ENCODE data around the gene ASAP2.

ASAP2 gene

DNA sequence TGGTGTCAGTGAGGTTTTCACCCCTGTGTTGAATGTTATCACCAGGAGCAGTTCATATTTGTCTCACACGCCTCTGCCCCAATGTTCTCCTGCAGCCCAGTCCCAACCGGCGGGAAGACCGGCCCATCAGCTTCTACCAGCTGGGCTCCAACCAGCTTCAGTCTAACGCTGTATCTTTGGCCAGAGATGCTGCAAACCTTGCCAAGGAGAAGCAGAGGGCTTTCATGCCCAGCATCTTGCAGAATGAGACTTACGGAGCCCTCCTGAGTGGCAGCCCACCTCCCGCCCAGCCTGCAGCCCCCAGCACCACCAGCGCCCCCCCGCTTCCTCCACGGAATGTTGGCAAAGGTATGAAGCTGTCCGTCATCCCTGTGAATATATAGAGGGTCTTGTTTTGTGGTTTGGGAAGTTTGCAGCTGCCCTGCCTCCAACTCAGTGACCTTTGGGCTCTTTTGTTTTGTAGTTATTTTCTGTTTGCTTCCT lies 181.6 kb downstream of the ASAP2 start:
- Histone ChIP-seq H3K4me3 (ENCODE audit: low read depth, low read length) (no peak overlapping the region), H3K27ac (no peak overlapping the region), H3K9me3 (ENCODE audit: severe bottlenecking) (no peaks in the 10 kb centered on the region), H3K36me3 (peaks cover 47% of the 10 kb centered on the region), H3K27me3 (ENCODE audit: insufficient read depth, low read depth, severe bottlenecking) (no peaks in the 10 kb centered on the region)
- TF ChIP-seq, protein P1, sequence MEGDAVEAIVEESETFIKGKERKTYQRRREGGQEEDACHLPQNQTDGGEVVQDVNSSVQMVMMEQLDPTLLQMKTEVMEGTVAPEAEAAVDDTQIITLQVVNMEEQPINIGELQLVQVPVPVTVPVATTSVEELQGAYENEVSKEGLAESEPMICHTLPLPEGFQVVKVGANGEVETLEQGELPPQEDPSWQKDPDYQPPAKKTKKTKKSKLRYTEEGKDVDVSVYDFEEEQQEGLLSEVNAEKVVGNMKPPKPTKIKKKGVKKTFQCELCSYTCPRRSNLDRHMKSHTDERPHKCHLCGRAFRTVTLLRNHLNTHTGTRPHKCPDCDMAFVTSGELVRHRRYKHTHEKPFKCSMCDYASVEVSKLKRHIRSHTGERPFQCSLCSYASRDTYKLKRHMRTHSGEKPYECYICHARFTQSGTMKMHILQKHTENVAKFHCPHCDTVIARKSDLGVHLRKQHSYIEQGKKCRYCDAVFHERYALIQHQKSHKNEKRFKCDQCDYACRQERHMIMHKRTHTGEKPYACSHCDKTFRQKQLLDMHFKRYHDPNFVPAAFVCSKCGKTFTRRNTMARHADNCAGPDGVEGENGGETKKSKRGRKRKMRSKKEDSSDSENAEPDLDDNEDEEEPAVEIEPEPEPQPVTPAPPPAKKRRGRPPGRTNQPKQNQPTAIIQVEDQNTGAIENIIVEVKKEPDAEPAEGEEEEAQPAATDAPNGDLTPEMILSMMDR (IDR thresholded peaks at IDR 0.05; ENCODE audit: low read depth, low read length), result no peak
- no peak for DNase-seq

DNA sequence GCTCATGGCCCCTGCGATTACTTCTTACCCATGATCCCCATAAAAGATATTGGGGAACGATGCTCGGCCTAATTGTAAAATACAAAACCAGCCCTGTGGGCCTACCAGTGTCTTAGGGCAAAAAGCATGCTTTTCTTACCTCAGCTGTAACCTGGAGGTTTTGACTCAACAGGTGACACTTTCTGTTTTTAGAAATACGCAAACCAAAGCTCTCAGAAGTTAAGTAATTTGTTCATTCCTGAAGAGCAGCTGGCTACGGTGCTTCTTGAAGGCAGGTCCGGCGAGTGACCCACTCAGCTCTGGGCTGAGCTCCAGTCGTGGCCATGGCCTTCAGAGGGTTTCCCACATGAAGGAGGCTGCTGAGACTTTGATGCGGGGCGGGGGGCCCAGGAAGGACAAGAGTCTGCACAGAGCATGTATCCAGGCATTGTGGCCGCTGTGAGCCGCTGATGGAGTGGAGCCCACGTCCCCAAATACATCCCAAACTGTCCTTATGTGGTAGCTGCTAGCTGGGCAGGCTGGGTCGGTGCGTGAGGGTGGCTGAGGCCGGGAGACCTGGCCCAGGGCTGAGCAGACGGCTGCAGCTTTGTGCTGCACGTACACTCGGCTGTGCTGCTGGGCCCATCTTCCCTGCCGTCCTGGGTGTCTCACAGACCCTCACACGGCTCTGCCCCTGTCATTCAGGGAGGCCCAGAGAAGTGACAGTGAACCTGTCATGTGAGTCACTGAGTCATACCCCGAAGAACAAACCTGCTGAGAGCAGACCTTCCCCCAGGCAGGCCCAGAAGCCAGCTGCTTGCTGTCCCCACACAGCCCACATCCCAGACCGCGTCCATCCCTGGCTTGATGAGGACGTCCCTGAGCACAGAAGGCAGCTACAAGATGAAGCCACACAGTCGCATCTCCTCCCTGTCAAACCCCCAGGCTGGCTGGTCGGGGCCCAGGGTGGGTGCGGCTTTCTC lies 182.6 kb downstream of the ASAP2 start:
- H3K4me3 ChIP-seq (ENCODE audit: low read depth, low read length), result no peak overlapping the region
- peaks cover 48% of the 10 kb centered on the region for H3K36me3 ChIP-seq
- DNase-seq, result no peak
- H3K27me3 ChIP-seq (ENCODE audit: insufficient read depth, low read depth, severe bottlenecking), result no peaks in the 10 kb centered on the region
- no peaks in the 10 kb centered on the region for H3K9me3 ChIP-seq (ENCODE audit: severe bottlenecking)
- TF ChIP-seq, protein P1 (IDR thresholded peaks at IDR 0.05; ENCODE audit: low read depth, low read length), result no peak
- H3K27ac ChIP-seq, result no peak overlapping the region

DNA sequence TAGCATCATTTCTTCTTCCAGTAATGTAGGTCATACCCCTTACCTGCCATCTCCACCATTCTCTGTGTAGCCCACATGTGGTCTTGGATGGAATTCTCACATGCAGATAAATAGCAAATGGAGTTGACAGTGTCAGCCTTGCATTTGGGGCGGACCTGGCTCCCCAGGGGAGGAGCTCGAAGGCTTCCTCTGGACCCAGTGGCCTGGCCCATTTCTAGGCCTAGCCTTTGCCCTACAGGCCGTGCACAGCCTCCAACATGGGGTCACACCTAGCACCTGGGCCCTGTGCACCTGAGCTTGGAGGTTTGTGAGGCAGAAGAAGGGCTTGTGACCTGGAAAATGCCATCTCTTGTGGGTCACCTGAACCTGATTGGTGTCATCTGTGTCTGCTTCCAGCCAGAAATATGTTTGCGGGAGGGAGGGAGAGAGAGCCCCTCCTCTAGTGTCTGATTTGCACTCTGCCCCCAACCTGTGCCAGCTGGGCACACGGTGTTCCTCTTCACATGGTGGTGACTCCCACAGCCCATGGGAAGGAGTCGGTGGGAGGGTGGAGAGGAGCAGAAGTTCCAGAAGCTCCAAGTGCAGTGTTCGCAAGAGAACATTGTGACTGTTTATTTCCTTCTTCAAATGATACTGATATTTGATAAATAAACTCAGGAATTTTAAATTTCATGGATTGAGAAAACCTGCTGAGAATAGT lies 183.7 kb downstream of the ASAP2 start:
- no peak overlapping the region for H3K4me3 ChIP-seq (ENCODE audit: low read depth, low read length)
- no peaks in the 10 kb centered on the region for H3K9me3 ChIP-seq (ENCODE audit: severe bottlenecking)
- H3K36me3 ChIP-seq, result peaks cover 51% of the 10 kb centered on the region
- TF ChIP-seq, protein P1 (IDR thresholded peaks at IDR 0.05; ENCODE audit: low read depth, low read length), result no peak
- DNase-seq, result no peak
- no peak overlapping the region for H3K27ac ChIP-seq
- H3K27me3 ChIP-seq (ENCODE audit: insufficient read depth, low read depth, severe bottlenecking), result no peaks in the 10 kb centered on the region

DNA sequence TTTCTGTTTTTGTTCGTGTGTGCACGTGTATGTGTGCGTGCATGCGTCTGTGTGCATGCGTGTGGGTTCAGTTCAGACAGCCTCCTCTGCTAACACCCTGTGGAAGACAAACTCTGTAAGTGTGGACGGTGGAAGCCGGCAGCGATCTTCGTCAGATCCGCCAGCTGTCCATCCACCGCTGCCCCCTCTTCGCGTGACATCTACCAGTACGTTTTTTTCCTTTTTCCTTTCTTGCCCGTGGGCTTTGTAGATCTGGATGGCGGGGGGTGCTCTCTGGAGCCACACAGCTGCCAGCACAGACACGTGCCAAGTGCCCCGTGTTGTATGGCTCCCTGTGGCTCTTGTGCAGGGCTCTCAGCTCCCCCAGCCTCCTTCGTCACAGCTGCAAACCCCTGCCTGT lies 184.4 kb downstream of the ASAP2 start:
- Histone ChIP-seq H3K4me3 (ENCODE audit: low read depth, low read length) (no peak overlapping the region), H3K27ac (no peak overlapping the region), H3K27me3 (ENCODE audit: insufficient read depth, low read depth, severe bottlenecking) (no peaks in the 10 kb centered on the region), H3K9me3 (ENCODE audit: severe bottlenecking) (no peaks in the 10 kb centered on the region), H3K36me3 (peaks cover 53% of the 10 kb centered on the region)
- TF ChIP-seq, protein P1 (IDR thresholded peaks at IDR 0.05; ENCODE audit: low read depth, low read length), result no peak
- DNase-seq, result no peak

DNA sequence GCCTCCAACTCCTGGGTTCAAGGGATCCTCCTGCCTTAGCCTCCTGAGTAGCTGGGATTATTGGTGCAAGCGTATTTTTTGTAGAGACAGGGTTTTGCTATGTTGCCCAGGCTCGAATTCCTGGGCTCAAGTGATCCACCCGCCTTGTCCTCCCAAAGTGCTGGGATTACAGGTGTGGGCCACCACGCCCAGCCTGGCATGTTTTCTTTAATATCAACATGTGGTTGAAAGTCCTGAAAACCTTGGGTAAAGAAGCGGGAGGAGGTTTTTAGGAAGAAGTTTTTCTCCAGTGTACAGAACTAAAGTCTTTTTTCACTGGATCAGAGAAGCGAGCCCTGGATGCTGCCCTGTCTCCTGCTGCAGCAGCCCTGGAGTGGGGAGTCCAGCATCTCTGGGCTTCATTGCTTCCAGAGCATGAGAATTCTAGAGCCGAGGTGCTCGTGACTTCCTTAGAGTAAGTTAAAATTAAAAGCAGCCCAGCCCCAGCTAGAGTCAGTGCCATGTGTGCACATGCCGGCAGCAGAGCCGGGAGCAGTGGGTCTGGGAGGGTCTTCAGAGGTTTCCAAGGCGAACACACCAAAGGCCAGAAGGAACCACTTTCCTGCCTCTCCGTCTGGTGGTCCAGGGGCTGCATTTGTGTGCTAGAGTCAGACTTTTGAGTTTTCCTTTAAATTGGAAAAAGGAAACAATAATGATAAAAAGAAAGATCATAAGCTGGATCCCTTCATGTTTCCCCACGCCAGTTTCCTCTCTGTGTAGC lies 185.5 kb downstream of the ASAP2 start:
- no peak overlapping the region for H3K27ac ChIP-seq
- TF ChIP-seq, protein P1 (IDR thresholded peaks at IDR 0.05; ENCODE audit: low read depth, low read length), result no peak
- DNase-seq, result no peak
- no peak overlapping the region for H3K4me3 ChIP-seq (ENCODE audit: low read depth, low read length)
- H3K27me3 ChIP-seq (ENCODE audit: insufficient read depth, low read depth, severe bottlenecking), result no peaks in the 10 kb centered on the region
- peaks cover 56% of the 10 kb centered on the region for H3K36me3 ChIP-seq
- H3K9me3 ChIP-seq (ENCODE audit: severe bottlenecking), result no peaks in the 10 kb centered on the region
